ENCODE data around the gene PPARG. TPM values are rescaled to one million over a fixed set of nuclear protein-coding genes. Genes with fewer than 3 reads are reported as not detected.

PPARG gene
- total RNA-seq, 4 donors from 2014 or later = 16.9 to 146 (median 117) TPM

DNA sequence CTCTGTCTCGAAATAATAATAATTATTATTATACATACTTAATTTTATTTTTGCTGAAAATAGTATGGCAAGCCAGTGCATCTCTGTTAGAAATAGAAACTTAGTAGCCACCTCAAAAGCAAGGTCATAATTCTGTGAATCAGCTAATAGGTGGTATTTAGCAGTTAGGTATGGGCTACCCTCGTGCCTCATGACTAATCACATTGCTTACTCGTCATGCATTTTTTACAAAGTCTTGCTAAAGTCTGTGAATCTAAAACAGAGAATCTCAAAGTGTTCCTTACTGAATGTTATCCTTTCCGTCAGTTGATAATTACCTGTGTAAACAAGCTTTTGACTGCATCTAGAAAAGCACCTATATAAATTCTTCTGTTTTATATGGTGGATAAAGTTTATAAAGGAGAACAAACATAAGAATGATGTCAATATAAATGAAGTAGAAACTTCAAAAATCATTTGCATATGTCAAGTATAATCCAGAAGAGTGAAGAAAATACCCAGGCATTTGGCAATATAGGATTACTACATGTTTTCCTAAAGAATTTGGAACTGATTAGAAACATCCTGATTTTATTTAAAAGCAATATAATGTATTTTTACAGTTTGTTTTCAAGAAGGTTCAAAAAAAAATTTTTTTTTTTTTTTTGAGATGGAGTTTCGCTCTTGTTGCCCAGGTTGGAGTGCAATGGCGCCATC lies 6.2 kb downstream of the PPARG start:
- Histone ChIP-seq H3K4me1 (peaks cover 0 to 39% (median 7%) of the 10 kb centered on the region in 4 donors), H3K27me3 (no peaks in the 10 kb centered on the region), H3K4me3 (no peak overlapping the region), H3K27ac (peak overlapping the region in 2 of 4 donors; percentile 26 to 33), H3K9me3 (no peaks in the 10 kb centered on the region), H3K36me3 (no peaks in the 10 kb centered on the region)
- TF ChIP-seq POLR2A (IDR thresholded peaks at IDR 0.05) (no peak), CTCF (IDR thresholded peaks at IDR 0.05) (no peak), POLR2AphosphoS5 (IDR thresholded peaks at IDR 0.05) (no peak), EP300 (IDR thresholded peaks at IDR 0.05; ENCODE audit: low read depth) (no peak)
- DNase-seq = no peak
- 59 to 69% methylated on average over 6 of the region's 6 CpGs for WGBS, 2 donors (ENCODE audit: low coverage in 1 of 2)
- in situ Hi-C loops (cut with MboI; ENCODE audit: low pct_ligation_motif_present in 1 of 4, low pct_unique_long_range_greater_than_20kb in 1 of 4, low sequenced_read_pairs in 3 of 4) (loop anchor here in 1 of 4 donors (10.0 kb wide), 1 partner anchor 180 kb away; no protein-coding TSS in a partner anchor), intact Hi-C loops (cut with DNase I; ENCODE audit: low total_unique reads) (no loop called here)

- Histone ChIP-seq H3K27me3 (no peaks in the 10 kb centered on the region), H3K9me3 (no peaks in the 10 kb centered on the region), H3K4me3 (no peak overlapping the region), H3K27ac (no peak overlapping the region), H3K36me3 (no peaks in the 10 kb centered on the region), H3K4me1 (peaks cover 0 to 49% (median 16%) of the 10 kb centered on the region in 4 donors)
- DNase-seq = no peak
- in situ Hi-C loops (cut with MboI; ENCODE audit: low pct_ligation_motif_present in 1 of 4, low pct_unique_long_range_greater_than_20kb in 1 of 4, low sequenced_read_pairs in 3 of 4) (loop anchor here in 1 of 4 donors (10.0 kb wide), 1 partner anchor 178 kb away; no protein-coding TSS in a partner anchor), intact Hi-C loops (cut with DNase I; ENCODE audit: low total_unique reads) (no loop called here)
- WGBS, 2 donors (ENCODE audit: low coverage in 1 of 2) = 69 to 89% methylated on average over 4 of the region's 4 CpGs
- no peak for TF ChIP-seq EP300 (IDR thresholded peaks at IDR 0.05; ENCODE audit: low read depth)
- TF ChIP-seq POLR2AphosphoS5 (IDR thresholded peaks at IDR 0.05) = no peak
- TF ChIP-seq POLR2A (IDR thresholded peaks at IDR 0.05) = no peak
- no peak for TF ChIP-seq CTCF (IDR thresholded peaks at IDR 0.05)
Observed at GRCh38 chr3:12296511-12296910, 7.6 kb downstream of the PPARG start.

DNA sequence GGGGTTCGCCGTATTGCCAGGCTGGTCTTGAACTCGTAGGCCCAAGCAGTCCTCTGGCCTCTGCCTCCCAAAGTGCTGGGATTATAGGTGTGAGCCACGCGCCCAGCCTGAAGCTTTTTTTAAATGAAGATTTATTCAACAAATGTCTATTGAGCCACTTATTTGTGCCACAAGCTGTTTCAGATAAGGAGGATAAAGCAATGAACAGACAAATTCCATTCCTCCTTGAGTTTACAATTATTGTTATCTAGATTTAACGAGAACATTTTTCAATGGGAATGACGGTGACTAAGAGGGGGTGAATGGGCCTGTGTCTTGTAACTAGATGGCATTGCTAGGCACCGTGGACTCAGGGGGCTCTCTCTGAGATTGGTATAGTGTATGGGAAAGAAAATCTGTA lies 10.2 kb downstream of the PPARG start:
- Histone ChIP-seq H3K4me3 (no peak overlapping the region), H3K36me3 (no peaks in the 10 kb centered on the region), H3K27me3 (no peaks in the 10 kb centered on the region), H3K4me1 (peaks cover 0 to 43% (median 18%) of the 10 kb centered on the region in 4 donors), H3K27ac (peak overlapping the region in 1 of 4 donors; percentile 29), H3K9me3 (no peaks in the 10 kb centered on the region)
- DNase-seq = no peak
- TF ChIP-seq POLR2AphosphoS5 (IDR thresholded peaks at IDR 0.05) (no peak), POLR2A (IDR thresholded peaks at IDR 0.05) (no peak), CTCF (IDR thresholded peaks at IDR 0.05) (no peak), EP300 (IDR thresholded peaks at IDR 0.05; ENCODE audit: low read depth) (no peak)
- intact Hi-C loops (cut with DNase I; ENCODE audit: low total_unique reads) (no loop called here), in situ Hi-C loops (cut with MboI; ENCODE audit: low pct_ligation_motif_present in 1 of 4, low pct_unique_long_range_greater_than_20kb in 1 of 4, low sequenced_read_pairs in 3 of 4) (loop anchor here in 1 of 4 donors (10.0 kb wide), 1 partner anchor 176 kb away; no protein-coding TSS in a partner anchor)
- 75 to 77% methylated on average over 8 of the region's 8 CpGs for WGBS, 2 donors (ENCODE audit: low coverage in 1 of 2)

- no peak overlapping the region for H3K4me3 ChIP-seq
- no peak for TF ChIP-seq POLR2A (IDR thresholded peaks at IDR 0.05)
- TF ChIP-seq POLR2AphosphoS5 (IDR thresholded peaks at IDR 0.05) = peak in 1 of 3 donors; percentile 24
- TF ChIP-seq CTCF (IDR thresholded peaks at IDR 0.05) = no peak
- no peak for TF ChIP-seq EP300 (IDR thresholded peaks at IDR 0.05; ENCODE audit: low read depth)
- WGBS, 2 donors (ENCODE audit: low coverage in 1 of 2) = 47 to 61% methylated on average over 4 of the region's 4 CpGs
- intact Hi-C loops (cut with DNase I; ENCODE audit: low total_unique reads) (no loop called here), in situ Hi-C loops (cut with MboI; ENCODE audit: low pct_ligation_motif_present in 1 of 4, low pct_unique_long_range_greater_than_20kb in 1 of 4, low sequenced_read_pairs in 3 of 4) (no loop called here)
- no peaks in the 10 kb centered on the region for H3K27me3 ChIP-seq
- peaks cover 0 to 32% (median 15%) of the 10 kb centered on the region in 4 donors for H3K4me1 ChIP-seq
- peak overlapping the region in 3 of 4 donors; percentile 1 to 39 (median 29) for H3K27ac ChIP-seq
- no peaks in the 10 kb centered on the region for H3K36me3 ChIP-seq
- DNase-seq = no peak
- H3K9me3 ChIP-seq = no peaks in the 10 kb centered on the region
Observed at GRCh38 chr3:12300137-12300536, 11.3 kb downstream of the PPARG start.
